H9 (cell line): ENCODE results near the gene ASB16. TPM values are rescaled to one million over a fixed set of nuclear protein-coding genes. Genes with fewer than 3 reads are reported as not detected.

Source experiments
- DNase-seq: peaks from one replicate; pipeline ENCODE4 v3.0.0-alpha.2; 2017
- H2AFZ ChIP-seq: one replicate; pipeline ENCODE4 v1.6.1; 2013; ENCODE audit warnings: mild to moderate bottlenecking, low read length, control low read depth, moderate library complexity
- H2AK5ac ChIP-seq: 2 replicates; pipeline ENCODE4 v1.6.1; 2013; ENCODE audit warnings: low read length, control low read depth, mixed read lengths; ENCODE audit not compliant: insufficient read length
- H2BK120ac ChIP-seq: one replicate; pipeline ENCODE4 v1.6.1; 2013; ENCODE audit warnings: low read depth, mild to moderate bottlenecking, low read length, control low read depth, inconsistent platforms; ENCODE audit not compliant: poor library complexity, severe bottlenecking
- H2BK12ac ChIP-seq: 2 replicates; pipeline ENCODE4 v1.6.1; 2013; ENCODE audit warnings: low read length, control low read depth, mixed read lengths, low read depth; ENCODE audit not compliant: insufficient read length
- H2BK15ac ChIP-seq: 2 replicates; pipeline ENCODE4 v1.6.1; 2013; ENCODE audit warnings: low read depth, low read length, control low read depth
- H2BK20ac ChIP-seq: one replicate; pipeline ENCODE4 v1.6.1; 2013; ENCODE audit warnings: low read depth, mild to moderate bottlenecking, low read length, control low read depth, inconsistent platforms; ENCODE audit not compliant: poor library complexity, severe bottlenecking
- H2BK5ac ChIP-seq: 2 replicates; pipeline ENCODE4 v1.6.1; 2013; ENCODE audit warnings: low read length, control low read depth, mixed read lengths; ENCODE audit not compliant: insufficient read length
- H3K14ac ChIP-seq: 2 replicates; pipeline ENCODE4 v1.6.1; 2013; ENCODE audit warnings: low read length, control low read depth; ENCODE audit not compliant: insufficient read depth
- H3K18ac ChIP-seq: 2 replicates; pipeline ENCODE4 v1.6.1; 2013; ENCODE audit warnings: low read depth, mild to moderate bottlenecking, mixed read lengths, low read length, control low read depth; ENCODE audit not compliant: insufficient read length
- H3K23ac ChIP-seq: 2 replicates; pipeline ENCODE4 v1.6.1; 2013; ENCODE audit warnings: low read length, control low read depth, mixed read lengths, low read depth; ENCODE audit not compliant: insufficient read length
- H3K23me2 ChIP-seq: 2 replicates; pipeline ENCODE4 v1.6.1; 2013; ENCODE audit warnings: low read depth, mild to moderate bottlenecking, mixed read lengths, low read length, control low read depth; ENCODE audit not compliant: insufficient read length, poor library complexity, severe bottlenecking
- H3K27ac ChIP-seq: 2 replicates; pipeline ENCODE4 v1.5.1; 2013; ENCODE audit warnings: low read length, control low read depth, mixed read lengths, low read depth; ENCODE audit not compliant: insufficient read length
- H3K27me3 ChIP-seq: 2 replicates; pipeline ENCODE4 v1.6.1; 2013; ENCODE audit warnings: low read length, control low read depth, inconsistent platforms; ENCODE audit not compliant: insufficient read depth
- H3K4ac ChIP-seq: 2 replicates; pipeline ENCODE4 v1.6.1; 2013; ENCODE audit warnings: low read depth, mild to moderate bottlenecking, control low read depth, inconsistent platforms, low read length, moderate library complexity
- H3K4me1 ChIP-seq: 2 replicates; pipeline ENCODE4 v1.6.1; 2013; ENCODE audit warnings: low read length, control low read depth, inconsistent platforms; ENCODE audit not compliant: insufficient read depth
- H3K4me2 ChIP-seq: 2 replicates; pipeline ENCODE4 v1.6.1; 2013; ENCODE audit warnings: low read length, control low read depth, mixed read lengths; ENCODE audit not compliant: insufficient read length, insufficient read depth
- H3K56ac ChIP-seq: 2 replicates; pipeline ENCODE4 v1.6.1; 2013; ENCODE audit warnings: low read depth, mild to moderate bottlenecking, mixed read lengths, low read length, control low read depth; ENCODE audit not compliant: insufficient read length
- H3K79me1 ChIP-seq: 2 replicates; pipeline ENCODE4 v1.6.1; 2013; ENCODE audit warnings: low read depth, mild to moderate bottlenecking, moderate library complexity, low read length, control low read depth, inconsistent platforms; ENCODE audit not compliant: insufficient read depth, poor library complexity, severe bottlenecking
- H3K79me2 ChIP-seq: 2 replicates; pipeline ENCODE4 v1.6.1; 2013; ENCODE audit warnings: low read length, control low read depth, inconsistent platforms; ENCODE audit not compliant: insufficient read depth
- H3K9ac ChIP-seq: 2 replicates; pipeline ENCODE4 v1.6.1; 2013; ENCODE audit warnings: low read length, control low read depth, mixed read lengths; ENCODE audit not compliant: insufficient read length; ENCODE audit errors: extremely low read depth
- H3K9me3 ChIP-seq: one replicate; pipeline ENCODE4 v1.6.1; 2013; ENCODE audit warnings: low read depth, low read length, inconsistent platforms; ENCODE audit not compliant: control insufficient read depth
- H3T11ph ChIP-seq: one replicate; pipeline ENCODE4 v1.6.1; 2013; ENCODE audit warnings: mild to moderate bottlenecking, low read length, control low read depth, inconsistent platforms
- H4K20me1 ChIP-seq: one replicate; pipeline ENCODE4 v1.6.1; 2013; ENCODE audit not compliant: control insufficient read depth, insufficient read length, insufficient read depth
- H4K5ac ChIP-seq: 2 replicates; pipeline ENCODE4 v1.6.1; 2013; ENCODE audit warnings: low read depth, mild to moderate bottlenecking, mixed read lengths, low read length, control low read depth; ENCODE audit not compliant: insufficient read length
- H4K8ac ChIP-seq: replicated peaks from 2 replicates; pipeline ENCODE4 v1.6.1; 2013; ENCODE audit warnings: low read length, control low read depth, mixed read lengths, low read depth; ENCODE audit not compliant: insufficient read length
- H4K91ac ChIP-seq: 2 replicates; pipeline ENCODE4 v1.6.1; 2013; ENCODE audit warnings: low read depth, mild to moderate bottlenecking, moderate library complexity, mixed read lengths, low read length, control low read depth; ENCODE audit not compliant: insufficient read length
- H3K27ac Mint-ChIP-seq, 3 experiments: 2 replicates in 2 of 3; 3 replicates in 1 of 3; pipeline ENCODE4 v1.8.0; 2020 to 2021; ENCODE audit warnings: mixed read lengths in 3 of 3, mild to moderate bottlenecking in 1 of 3, moderate library complexity in 1 of 3
- H3K27me3 Mint-ChIP-seq: 2 replicates; pipeline ENCODE4 v1.8.0; 2021; ENCODE audit warnings: low read depth, mild to moderate bottlenecking, moderate library complexity, mixed read lengths
- H3K36me3 Mint-ChIP-seq, 3 experiments: 2 replicates in 2 of 3; 3 replicates in 1 of 3; pipeline ENCODE4 v1.8.0; 2020 to 2021; ENCODE audit warnings: low read depth in 3 of 3, mixed read lengths in 3 of 3; ENCODE audit not compliant: insufficient read depth in 1 of 3
- H3K4me1 Mint-ChIP-seq, 2 experiments: 2 replicates each; pipeline ENCODE4 v1.8.0; 2020; ENCODE audit warnings: mixed read lengths in 2 of 2
- H3K4me3 Mint-ChIP-seq, 2 experiments: 2 replicates in 1 of 2; 3 replicates in 1 of 2; pipeline ENCODE4 v1.8.0; 2020 to 2021; ENCODE audit warnings: mild to moderate bottlenecking in 2 of 2, mixed read lengths in 2 of 2, moderate library complexity in 1 of 2
- H3K9me3 Mint-ChIP-seq, 2 experiments: 2 replicates in 1 of 2; 3 replicates in 1 of 2; pipeline ENCODE4 v1.8.0; 2020; ENCODE audit warnings: mild to moderate bottlenecking in 2 of 2, mixed read lengths in 2 of 2, moderate library complexity in 1 of 2
- CTCF ChIP-seq: fragments of 200-600 bp; sonication (generic); conservative IDR thresholded peaks from 3 replicates; pipeline ENCODE4 v1.8.0; 2021; ENCODE audit warnings: antibody characterized with exemption, mild to moderate bottlenecking
- WGBS: extraction: QIAGEN DNeasy Blood & Tissue Kit; methylation state at CpG from one replicate; pipeline ENCODE4 v1.1.7; 2013; ENCODE audit warnings: missing lambda C conversion rate, low lambda C conversion rate, mixed read lengths; ENCODE audit not compliant: insufficient read length; ENCODE audit errors: extremely low coverage; 5-methylcytosine and 5-hydroxymethylcytosine counted together
- total RNA-seq: library from RNA; stranded (reverse); gene quantifications from 2 replicates; pipeline ENCODE4 v1.2.1, GENCODE V29; 2021

Gene ASB16
- total RNA-seq, 1 experiment from 2014 or later = 0.90 TPM

- Mint-ChIP-seq H3K4me3 (peak overlapping the region; percentile 83 to 90), H3K4me1 (peaks cover 12 to 17% of the 10 kb centered on the region in 2 experiments), H3K9me3 (no peaks in the 10 kb centered on the region; a peak in 1 of 5 replicates), H3K27me3 (no peaks in the 10 kb centered on the region; the same call in 1 of the 2 replicates), H3K27ac (peak overlapping the region in 1 of 3 experiments; percentile 88; a peak in 3 of 7 replicates), H3K36me3 (peaks cover 0 to 8% (median 5%) of the 10 kb centered on the region in 3 experiments; a peak in 3 of 7 replicates)
- Histone ChIP-seq H2BK15ac (no peak overlapping the region), H2BK120ac (no peak overlapping the region), H3T11ph (no peak overlapping the region), H2AK5ac (no peak overlapping the region), H3K23me2 (peaks cover 27% of the 10 kb centered on the region), H3K56ac (no peak overlapping the region), H2BK12ac (no peak overlapping the region), H2BK5ac (no peak overlapping the region), H3K79me1 (peaks cover under 1% of the 10 kb centered on the region), H2BK20ac (no peak overlapping the region), H4K91ac (no peak overlapping the region), H2AFZ (no peak overlapping the region), H3K4ac (no peak overlapping the region), H3K27ac (no peak overlapping the region), H3K79me2 (peaks cover 6% of the 10 kb centered on the region; the same call in 1 of the 2 replicates), H4K20me1 (no peaks in the 10 kb centered on the region), H4K8ac (no peak overlapping the region), H4K5ac (no peak overlapping the region), H3K23ac (no peak overlapping the region), H3K27me3 (no peaks in the 10 kb centered on the region), H3K4me2 (peak overlapping the region; percentile 88), H3K18ac (no peak overlapping the region), H3K4me1 (0 out of 2 replicates have a peak, but pooled peaks cover 4% of the 10 kb centered on the region), H3K9ac (peak overlapping the region; percentile 9), H3K14ac (no peak overlapping the region), H3K9me3 (no peaks in the 10 kb centered on the region)
- no CpG with 5 or more reads among the region's 36 CpGs for WGBS
- TF ChIP-seq CTCF = peak; percentile 25; the same call in 2 of the 3 replicates
- DNase-seq = peak; percentile 88
Observed at GRCh38 chr17:44222112-44222869, 51.8 kb downstream of the ASB16 start.
